Esophagus muscularis mucosa (tissue), 4 donors: ENCODE measurements around the gene PHLPP2. TPM values are rescaled to one million over a fixed set of nuclear protein-coding genes. Genes with fewer than 3 reads are reported as not detected.
A peak's percentile ranks its signal among the peaks of the same experiment; 100 is the strongest.

Experiments
- DNase-seq: peaks from one replicate; pipeline ENCODE4 v3.0.0-alpha.2; 2017; ENCODE audit errors: extremely low spot score
- H3K27ac ChIP-seq, 4 donors: fragments of 200-600 bp; sonication (generic); replicated peaks in 1 of 4; 1 replicate in 3 of 4; 2 replicates in 1 of 4; pipeline ENCODE4 v1.5.1; 2016 to 2019; ENCODE audit warnings: mild to moderate bottlenecking in 1 of 4
- H3K27me3 ChIP-seq, 4 donors: fragments of 200-600 bp; sonication (generic); one replicate each; pipeline versions ENCODE4 v1.5.1 to v1.6.0; 2016 to 2019
- H3K36me3 ChIP-seq, 4 donors: fragments of 200-600 bp; sonication (generic); one replicate each; pipeline ENCODE4 v1.5.1; 2016 to 2019
- H3K4me1 ChIP-seq, 4 donors: fragments of 200-600 bp; sonication (generic); one replicate each; pipeline ENCODE4 v1.5.1; 2016 to 2019
- H3K4me3 ChIP-seq, 4 donors: fragments of 200-600 bp; sonication (generic); 1 replicate in 2 of 4; 2 replicates in 2 of 4; pipeline ENCODE4 v1.5.1; 2016 to 2019; ENCODE audit warnings: mild to moderate bottlenecking in 4 of 4, moderate library complexity in 1 of 4
- H3K9me3 ChIP-seq, 4 donors: fragments of 200-600 bp; sonication (generic); 1 replicate in 3 of 4; 2 replicates in 1 of 4; pipeline ENCODE4 v1.5.1; 2016 to 2019
- CTCF ChIP-seq, 3 experiments: fragments of 200-600 bp in 2 of 3; fragments of 450-650 bp in 1 of 3; sonication (generic) in 2 of 3; IDR thresholded peaks; one replicate each; pipeline ENCODE4 v1.5.1; 2017 to 2019; ENCODE audit warnings: antibody characterized with exemption in 3 of 3, mild to moderate bottlenecking in 2 of 3, moderate library complexity in 1 of 3
- EP300 ChIP-seq: sonication (generic); formaldehyde crosslinking; IDR thresholded peaks from one replicate; pipeline ENCODE4 v1.6.1; 2017; ENCODE audit warnings: antibody characterized with exemption
- POLR2A ChIP-seq: fragments of 450-650 bp; IDR thresholded peaks from one replicate; pipeline ENCODE4 v1.6.1; 2017; ENCODE audit warnings: antibody characterized with exemption, moderate library complexity, mild to moderate bottlenecking, low read depth
- POLR2AphosphoS5 ChIP-seq, 2 donors: sonication (generic); formaldehyde crosslinking; IDR thresholded peaks; one replicate each; pipeline ENCODE4 v1.6.1; 2017; ENCODE audit warnings: antibody characterized with exemption in 2 of 2
- WGBS: methylation state at CpG from one replicate; pipeline ENCODE4 v1.1.5; 2018; 5-methylcytosine and 5-hydroxymethylcytosine counted together
- intact Hi-C: fragments of 100-400 bp; cut with DNase I; formaldehyde crosslinking; loops from one replicate; pipeline ENCODE4 v1.15.1; 2023
- total RNA-seq, 4 donors: library from RNA; depleted of rRNA; stranded (reverse); fragments of >200 nt; gene quantifications; one replicate each; pipeline versions ENCODE4 v1.1.0 to v1.2.1, GENCODE V29; 2016

PHLPP2 gene
- total RNA-seq, 4 donors from 2014 or later: 10.4 to 21.1 (median 17.0) TPM

GRCh38 chr16:71727551-71728324, 3.2 kb upstream of the PHLPP2 start:
- 84% methylated on average over 8 of the region's 8 CpGs for WGBS
- H3K36me3 ChIP-seq: peaks cover 17 to 31% (median 27%) of the 10 kb centered on the region in 4 donors
- H3K27me3 ChIP-seq: no peaks in the 10 kb centered on the region
- H3K4me1 ChIP-seq: peaks cover 15 to 46% (median 38%) of the 10 kb centered on the region in 4 donors
- intact Hi-C loops: loop anchor here (10.0 kb wide), 1 partner anchor 157 kb away; the partner anchor contains the start of gene ZNF821
- no peaks in the 10 kb centered on the region for H3K9me3 ChIP-seq
- DNase-seq: no peak
- TF ChIP-seq POLR2A (no peak), EP300 (no peak), CTCF (IDR thresholded peaks at IDR 0.05) (no peak), POLR2AphosphoS5 (IDR thresholded peaks at IDR 0.05) (no peak)
- H3K27ac ChIP-seq: no peak overlapping the region
- no peak overlapping the region for H3K4me3 ChIP-seq

GRCh38 chr16:71726476-71727315, 2.2 kb upstream of the PHLPP2 start:
- 51% methylated on average over 4 of the region's 4 CpGs for WGBS
- TF ChIP-seq CTCF (IDR thresholded peaks at IDR 0.05): no peak
- no peak for TF ChIP-seq POLR2AphosphoS5 (IDR thresholded peaks at IDR 0.05)
- no peak for TF ChIP-seq POLR2A
- TF ChIP-seq EP300: no peak
- DNase-seq: no peak
- Histone ChIP-seq H3K4me1 (peaks cover 20 to 55% (median 48%) of the 10 kb centered on the region in 4 donors), H3K9me3 (no peaks in the 10 kb centered on the region), H3K27me3 (no peaks in the 10 kb centered on the region), H3K36me3 (peaks cover 6 to 21% (median 17%) of the 10 kb centered on the region in 4 donors), H3K4me3 (no peak overlapping the region), H3K27ac (peak overlapping the region; percentile 37 to 43 (median 41))
- intact Hi-C loops: loop anchor here (10.0 kb wide), 1 partner anchor 158 kb away; the partner anchor contains the start of gene ZNF821

GRCh38 chr16:71723537-71724319, 773 bp downstream of the PHLPP2 start:
- Histone ChIP-seq H3K27me3 (no peaks in the 10 kb centered on the region), H3K27ac (peak overlapping the region; percentile 93 to 95 (median 94)), H3K4me3 (peak overlapping the region; percentile 79 to 97 (median 88)), H3K36me3 (no peaks in the 10 kb centered on the region), H3K9me3 (no peaks in the 10 kb centered on the region), H3K4me1 (peaks cover 20 to 55% (median 50%) of the 10 kb centered on the region in 4 donors)
- TF ChIP-seq EP300 (no peak), POLR2AphosphoS5 (IDR thresholded peaks at IDR 0.05) (peak in 1 of 2 donors; percentile 42)
- 0% methylated on average over 14 of the region's 104 CpGs for WGBS
- intact Hi-C loops: loop anchor here (5.0 to 10.0 kb wide), 2 partner anchors 84 to 161 kb away; partner anchors contain the start of genes AP1G1 and ZNF821
- DNase-seq: no peak

- H3K36me3 ChIP-seq: peaks cover 0 to 5% (median 1%) of the 10 kb centered on the region in 4 donors
- no peak for TF ChIP-seq CTCF (IDR thresholded peaks at IDR 0.05)
- no peak for TF ChIP-seq EP300
- TF ChIP-seq POLR2A: peak; percentile 24
- peak; percentile 61 to 72 for TF ChIP-seq POLR2AphosphoS5 (IDR thresholded peaks at IDR 0.05)
- H3K9me3 ChIP-seq: no peaks in the 10 kb centered on the region
- H3K4me3 ChIP-seq: peak overlapping the region; percentile 79 to 97 (median 88)
- intact Hi-C loops: loop anchor here (5.0 to 10.0 kb wide), 2 partner anchors 84 to 162 kb away; partner anchors contain the start of genes AP1G1 and ZNF821
- 1% methylated on average over 21 of the region's 59 CpGs for WGBS
- peak overlapping the region; percentile 93 to 95 (median 94) for H3K27ac ChIP-seq
- no peaks in the 10 kb centered on the region for H3K27me3 ChIP-seq
- peaks cover 20 to 55% (median 50%) of the 10 kb centered on the region in 4 donors for H3K4me1 ChIP-seq
- DNase-seq: no peak
Measured at GRCh38 chr16:71722801-71723536, 1.5 kb downstream of the PHLPP2 start.
